H9 (cell line): Measurements from ENCODE around the gene ZNF232. TPM values are rescaled to one million over a fixed set of nuclear protein-coding genes. Genes with fewer than 3 reads are reported as not detected.
A peak's percentile ranks its signal among the peaks of the same experiment; 100 is the strongest.
"Not testable (repeated sequence)": the region's sequence is repeated elsewhere in the genome, so short reads cannot be mapped to it uniquely, and the experiment has no call there.

Experiments used
- DNase-seq: peaks from one replicate; pipeline ENCODE4 v3.0.0-alpha.2; 2017
- H2AFZ ChIP-seq: one replicate; pipeline ENCODE4 v1.6.1; 2013; ENCODE audit warnings: mild to moderate bottlenecking, low read length, control low read depth, moderate library complexity
- H2AK5ac ChIP-seq: 2 replicates; pipeline ENCODE4 v1.6.1; 2013; ENCODE audit warnings: low read length, control low read depth, mixed read lengths; ENCODE audit not compliant: insufficient read length
- H2BK120ac ChIP-seq: one replicate; pipeline ENCODE4 v1.6.1; 2013; ENCODE audit warnings: low read depth, mild to moderate bottlenecking, low read length, control low read depth, inconsistent platforms; ENCODE audit not compliant: poor library complexity, severe bottlenecking
- H2BK12ac ChIP-seq: 2 replicates; pipeline ENCODE4 v1.6.1; 2013; ENCODE audit warnings: low read length, control low read depth, mixed read lengths, low read depth; ENCODE audit not compliant: insufficient read length
- H2BK15ac ChIP-seq: 2 replicates; pipeline ENCODE4 v1.6.1; 2013; ENCODE audit warnings: low read depth, low read length, control low read depth
- H2BK20ac ChIP-seq: one replicate; pipeline ENCODE4 v1.6.1; 2013; ENCODE audit warnings: low read depth, mild to moderate bottlenecking, low read length, control low read depth, inconsistent platforms; ENCODE audit not compliant: poor library complexity, severe bottlenecking
- H2BK5ac ChIP-seq: 2 replicates; pipeline ENCODE4 v1.6.1; 2013; ENCODE audit warnings: low read length, control low read depth, mixed read lengths; ENCODE audit not compliant: insufficient read length
- H3K14ac ChIP-seq: 2 replicates; pipeline ENCODE4 v1.6.1; 2013; ENCODE audit warnings: low read length, control low read depth; ENCODE audit not compliant: insufficient read depth
- H3K18ac ChIP-seq: 2 replicates; pipeline ENCODE4 v1.6.1; 2013; ENCODE audit warnings: low read depth, mild to moderate bottlenecking, mixed read lengths, low read length, control low read depth; ENCODE audit not compliant: insufficient read length
- H3K23ac ChIP-seq: 2 replicates; pipeline ENCODE4 v1.6.1; 2013; ENCODE audit warnings: low read length, control low read depth, mixed read lengths, low read depth; ENCODE audit not compliant: insufficient read length
- H3K23me2 ChIP-seq: 2 replicates; pipeline ENCODE4 v1.6.1; 2013; ENCODE audit warnings: low read depth, mild to moderate bottlenecking, mixed read lengths, low read length, control low read depth; ENCODE audit not compliant: insufficient read length, poor library complexity, severe bottlenecking
- H3K27ac ChIP-seq: 2 replicates; pipeline ENCODE4 v1.5.1; 2013; ENCODE audit warnings: low read length, control low read depth, mixed read lengths, low read depth; ENCODE audit not compliant: insufficient read length
- H3K27me3 ChIP-seq: 2 replicates; pipeline ENCODE4 v1.6.1; 2013; ENCODE audit warnings: low read length, control low read depth, inconsistent platforms; ENCODE audit not compliant: insufficient read depth
- H3K4ac ChIP-seq: 2 replicates; pipeline ENCODE4 v1.6.1; 2013; ENCODE audit warnings: low read depth, mild to moderate bottlenecking, control low read depth, inconsistent platforms, low read length, moderate library complexity
- H3K4me1 ChIP-seq: 2 replicates; pipeline ENCODE4 v1.6.1; 2013; ENCODE audit warnings: low read length, control low read depth, inconsistent platforms; ENCODE audit not compliant: insufficient read depth
- H3K4me2 ChIP-seq: 2 replicates; pipeline ENCODE4 v1.6.1; 2013; ENCODE audit warnings: low read length, control low read depth, mixed read lengths; ENCODE audit not compliant: insufficient read length, insufficient read depth
- H3K56ac ChIP-seq: 2 replicates; pipeline ENCODE4 v1.6.1; 2013; ENCODE audit warnings: low read depth, mild to moderate bottlenecking, mixed read lengths, low read length, control low read depth; ENCODE audit not compliant: insufficient read length
- H3K79me1 ChIP-seq: 2 replicates; pipeline ENCODE4 v1.6.1; 2013; ENCODE audit warnings: low read depth, mild to moderate bottlenecking, moderate library complexity, low read length, control low read depth, inconsistent platforms; ENCODE audit not compliant: insufficient read depth, poor library complexity, severe bottlenecking
- H3K79me2 ChIP-seq: 2 replicates; pipeline ENCODE4 v1.6.1; 2013; ENCODE audit warnings: low read length, control low read depth, inconsistent platforms; ENCODE audit not compliant: insufficient read depth
- H3K9ac ChIP-seq: 2 replicates; pipeline ENCODE4 v1.6.1; 2013; ENCODE audit warnings: low read length, control low read depth, mixed read lengths; ENCODE audit not compliant: insufficient read length; ENCODE audit errors: extremely low read depth
- H3K9me3 ChIP-seq: one replicate; pipeline ENCODE4 v1.6.1; 2013; ENCODE audit warnings: low read depth, low read length, inconsistent platforms; ENCODE audit not compliant: control insufficient read depth
- H3T11ph ChIP-seq: one replicate; pipeline ENCODE4 v1.6.1; 2013; ENCODE audit warnings: mild to moderate bottlenecking, low read length, control low read depth, inconsistent platforms
- H4K20me1 ChIP-seq: one replicate; pipeline ENCODE4 v1.6.1; 2013; ENCODE audit not compliant: control insufficient read depth, insufficient read length, insufficient read depth
- H4K5ac ChIP-seq: 2 replicates; pipeline ENCODE4 v1.6.1; 2013; ENCODE audit warnings: low read depth, mild to moderate bottlenecking, mixed read lengths, low read length, control low read depth; ENCODE audit not compliant: insufficient read length
- H4K8ac ChIP-seq: replicated peaks from 2 replicates; pipeline ENCODE4 v1.6.1; 2013; ENCODE audit warnings: low read length, control low read depth, mixed read lengths, low read depth; ENCODE audit not compliant: insufficient read length
- H4K91ac ChIP-seq: 2 replicates; pipeline ENCODE4 v1.6.1; 2013; ENCODE audit warnings: low read depth, mild to moderate bottlenecking, moderate library complexity, mixed read lengths, low read length, control low read depth; ENCODE audit not compliant: insufficient read length
- H3K27ac Mint-ChIP-seq, 3 experiments: 2 replicates in 2 of 3; 3 replicates in 1 of 3; pipeline ENCODE4 v1.8.0; 2020 to 2021; ENCODE audit warnings: mixed read lengths in 3 of 3, mild to moderate bottlenecking in 1 of 3, moderate library complexity in 1 of 3
- H3K27me3 Mint-ChIP-seq: 2 replicates; pipeline ENCODE4 v1.8.0; 2021; ENCODE audit warnings: low read depth, mild to moderate bottlenecking, moderate library complexity, mixed read lengths
- H3K36me3 Mint-ChIP-seq, 3 experiments: 2 replicates in 2 of 3; 3 replicates in 1 of 3; pipeline ENCODE4 v1.8.0; 2020 to 2021; ENCODE audit warnings: low read depth in 3 of 3, mixed read lengths in 3 of 3; ENCODE audit not compliant: insufficient read depth in 1 of 3
- H3K4me1 Mint-ChIP-seq, 2 experiments: 2 replicates each; pipeline ENCODE4 v1.8.0; 2020; ENCODE audit warnings: mixed read lengths in 2 of 2
- H3K4me3 Mint-ChIP-seq, 2 experiments: 2 replicates in 1 of 2; 3 replicates in 1 of 2; pipeline ENCODE4 v1.8.0; 2020 to 2021; ENCODE audit warnings: mild to moderate bottlenecking in 2 of 2, mixed read lengths in 2 of 2, moderate library complexity in 1 of 2
- H3K9me3 Mint-ChIP-seq, 2 experiments: 2 replicates in 1 of 2; 3 replicates in 1 of 2; pipeline ENCODE4 v1.8.0; 2020; ENCODE audit warnings: mild to moderate bottlenecking in 2 of 2, mixed read lengths in 2 of 2, moderate library complexity in 1 of 2
- CTCF ChIP-seq: fragments of 200-600 bp; sonication (generic); conservative IDR thresholded peaks from 3 replicates; pipeline ENCODE4 v1.8.0; 2021; ENCODE audit warnings: antibody characterized with exemption, mild to moderate bottlenecking
- WGBS: extraction: QIAGEN DNeasy Blood & Tissue Kit; methylation state at CpG from one replicate; pipeline ENCODE4 v1.1.7; 2013; ENCODE audit warnings: missing lambda C conversion rate, low lambda C conversion rate, mixed read lengths; ENCODE audit not compliant: insufficient read length; ENCODE audit errors: extremely low coverage; 5-methylcytosine and 5-hydroxymethylcytosine counted together
- total RNA-seq: library from RNA; stranded (reverse); gene quantifications from 2 replicates; pipeline ENCODE4 v1.2.1, GENCODE V29; 2021

Gene ZNF232
- total RNA-seq, 1 experiment from 2014 or later: 46.4 TPM

DNA sequence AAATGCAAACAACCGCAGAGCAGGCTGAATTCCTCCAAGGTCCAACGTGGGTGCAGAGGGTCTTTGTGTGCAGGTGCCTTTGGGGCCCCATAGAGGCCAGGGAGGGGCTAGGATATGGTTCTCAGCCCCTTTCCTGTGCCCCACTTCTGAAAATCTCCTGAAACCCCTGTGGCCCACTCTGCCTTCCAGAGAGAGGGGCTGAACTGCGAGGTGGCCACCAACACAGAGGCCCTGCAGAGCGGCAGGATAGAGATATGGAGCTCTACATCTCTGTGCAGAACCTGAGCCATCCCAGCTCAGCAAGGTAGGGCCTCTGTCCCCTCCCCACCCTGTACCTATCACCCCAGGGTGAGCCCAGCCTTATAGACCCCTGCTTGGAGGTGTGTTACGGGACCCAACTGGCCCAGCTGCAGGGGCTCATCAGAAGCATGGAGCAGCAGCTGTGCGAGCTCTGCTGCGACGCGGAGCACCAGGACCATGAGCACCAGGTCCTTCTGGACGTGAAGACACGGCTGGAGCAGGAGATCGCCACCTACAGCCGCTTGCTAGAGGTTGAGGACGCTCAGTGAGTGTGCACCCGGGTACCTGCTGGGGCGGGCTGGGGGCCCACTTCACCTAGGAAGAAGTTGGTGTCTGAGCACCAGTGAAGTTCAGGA lies 9.6 kb upstream of the ZNF232 start:
- Histone ChIP-seq H2BK5ac (no peak overlapping the region), H2BK15ac (no peak overlapping the region), H3K27ac (no peak overlapping the region), H3K23me2 (peaks cover 9% of the 10 kb centered on the region), H3K4me2 (no peak overlapping the region), H3K9me3 (no peaks in the 10 kb centered on the region), H3K56ac (no peak overlapping the region), H3K23ac (no peak overlapping the region), H3K79me2 (no peaks in the 10 kb centered on the region), H4K20me1 (no peaks in the 10 kb centered on the region), H4K8ac (no peak overlapping the region), H3K4me1 (no peaks in the 10 kb centered on the region), H3K79me1 (no peaks in the 10 kb centered on the region), H2BK12ac (no peak overlapping the region), H3K18ac (no peak overlapping the region), H3K14ac (no peak overlapping the region), H2AFZ (no peak overlapping the region), H4K5ac (no peak overlapping the region), H2BK20ac (no peak overlapping the region), H3K9ac (no peak overlapping the region), H3K4ac (no peak overlapping the region), H3K27me3 (no peaks in the 10 kb centered on the region; the same call in 1 of the 2 replicates), H2AK5ac (no peak overlapping the region), H2BK120ac (no peak overlapping the region), H4K91ac (no peak overlapping the region), H3T11ph (no peak overlapping the region)
- Mint-ChIP-seq H3K36me3 (peaks cover 0 to 8% (median 0%) of the 10 kb centered on the region in 3 experiments; a peak in 2 of 7 replicates), H3K27me3 (peaks cover 61% of the 10 kb centered on the region), H3K4me3 (peak overlapping the region; percentile 70 to 73), H3K27ac (no peak overlapping the region), H3K9me3 (peaks cover 6 to 10% of the 10 kb centered on the region in 2 experiments; a peak in 4 of 5 replicates), H3K4me1 (peaks cover 6% of the 10 kb centered on the region in 2 experiments; a peak in 3 of 4 replicates)
- DNase-seq: peak; percentile 45
- TF ChIP-seq CTCF: no peak
- WGBS: no CpG with 5 or more reads among the region's 16 CpGs

GRCh38 chr17:5120436-5121185 lies 8.9 kb upstream of the ZNF232 start:
- H3K27me3 ChIP-seq, H3K9me3 ChIP-seq, H3K14ac ChIP-seq, H3K4ac ChIP-seq, H3K79me1 ChIP-seq, H2AK5ac ChIP-seq, H3K4me2 ChIP-seq, H2BK12ac ChIP-seq, H2BK15ac ChIP-seq, H3T11ph ChIP-seq, H3K4me1 Mint-ChIP-seq, H3K4me1 ChIP-seq, H2BK120ac ChIP-seq, H4K91ac ChIP-seq, H3K9me3 Mint-ChIP-seq, H3K18ac ChIP-seq, H4K8ac ChIP-seq, H3K4me3 Mint-ChIP-seq, H4K5ac ChIP-seq, H3K9ac ChIP-seq, H3K23ac ChIP-seq, H4K20me1 ChIP-seq, H2BK5ac ChIP-seq, H3K27ac ChIP-seq, H3K23me2 ChIP-seq, H3K56ac ChIP-seq, H2BK20ac ChIP-seq, H3K36me3 Mint-ChIP-seq, H2AFZ ChIP-seq, H3K79me2 ChIP-seq: not testable (repeated sequence)
- Mint-ChIP-seq H3K27ac (peak overlapping the region in 1 of 3 experiments; percentile 62; a peak in 2 of 7 replicates), H3K27me3 (peaks cover 55% of the 10 kb centered on the region)
- peak; percentile 20 for DNase-seq
- no CpG with 5 or more reads among the region's 6 CpGs for WGBS
